ENCODE data around the gene RPA3. TPM values are rescaled to one million over a fixed set of nuclear protein-coding genes. Genes with fewer than 3 reads are reported as not detected.
A peak's percentile ranks its signal among the peaks of the same experiment; 100 is the strongest.

The RPA3 gene
- total and polyA plus RNA-seq, 8 donors: 6.7 to 44.9 (median 28.7) TPM; not detected in 1

- no peaks in the 10 kb centered on the region for H3K27me3 ChIP-seq
- peaks cover 0 to 45% (median 11%) of the 10 kb centered on the region in 4 donors for H3K4me1 ChIP-seq
- H3K9me3 ChIP-seq: no peaks in the 10 kb centered on the region
- intact Hi-C loops (cut with DNase I; ENCODE audit: low total_unique reads): no loop called here
- no peaks in the 10 kb centered on the region for H3K36me3 ChIP-seq
- H3K4me3 ChIP-seq: no peak overlapping the region
- DNase-seq: no peak
- H3K27ac ChIP-seq: no peak overlapping the region
- TF ChIP-seq POLR2AphosphoS5 (IDR thresholded peaks at IDR 0.05): no peak
- TF ChIP-seq POLR2A (IDR thresholded peaks at IDR 0.05): no peak
- TF ChIP-seq EP300 (IDR thresholded peaks at IDR 0.05): no peak
- TF ChIP-seq, protein P1, sequence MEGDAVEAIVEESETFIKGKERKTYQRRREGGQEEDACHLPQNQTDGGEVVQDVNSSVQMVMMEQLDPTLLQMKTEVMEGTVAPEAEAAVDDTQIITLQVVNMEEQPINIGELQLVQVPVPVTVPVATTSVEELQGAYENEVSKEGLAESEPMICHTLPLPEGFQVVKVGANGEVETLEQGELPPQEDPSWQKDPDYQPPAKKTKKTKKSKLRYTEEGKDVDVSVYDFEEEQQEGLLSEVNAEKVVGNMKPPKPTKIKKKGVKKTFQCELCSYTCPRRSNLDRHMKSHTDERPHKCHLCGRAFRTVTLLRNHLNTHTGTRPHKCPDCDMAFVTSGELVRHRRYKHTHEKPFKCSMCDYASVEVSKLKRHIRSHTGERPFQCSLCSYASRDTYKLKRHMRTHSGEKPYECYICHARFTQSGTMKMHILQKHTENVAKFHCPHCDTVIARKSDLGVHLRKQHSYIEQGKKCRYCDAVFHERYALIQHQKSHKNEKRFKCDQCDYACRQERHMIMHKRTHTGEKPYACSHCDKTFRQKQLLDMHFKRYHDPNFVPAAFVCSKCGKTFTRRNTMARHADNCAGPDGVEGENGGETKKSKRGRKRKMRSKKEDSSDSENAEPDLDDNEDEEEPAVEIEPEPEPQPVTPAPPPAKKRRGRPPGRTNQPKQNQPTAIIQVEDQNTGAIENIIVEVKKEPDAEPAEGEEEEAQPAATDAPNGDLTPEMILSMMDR (IDR thresholded peaks at IDR 0.05): no peak
Observed at GRCh38 chr7:7737674-7738073, 19.3 kb upstream of the RPA3 start.

DNA sequence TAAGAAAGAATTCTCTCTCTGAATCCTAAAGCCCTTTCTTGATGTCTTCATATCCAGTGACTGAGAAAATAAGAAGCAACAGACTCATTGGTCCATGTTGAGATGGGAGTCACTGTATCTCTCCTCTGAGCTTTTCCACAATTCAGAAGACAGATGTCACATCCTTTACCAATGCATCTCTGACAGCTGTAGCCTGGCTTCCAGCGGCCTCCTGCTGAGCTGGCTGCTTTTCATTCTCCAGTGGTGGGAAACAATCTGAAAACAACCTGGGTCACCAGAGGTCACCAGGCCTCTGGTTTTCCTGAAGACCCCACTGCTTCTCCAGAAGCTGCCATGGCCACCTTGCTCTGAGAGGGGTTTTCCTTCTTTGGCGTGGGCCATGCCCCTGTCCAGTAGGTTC lies 18.3 kb upstream of the RPA3 start:
- Histone ChIP-seq H3K9me3 (no peaks in the 10 kb centered on the region), H3K27ac (no peak overlapping the region), H3K36me3 (no peaks in the 10 kb centered on the region), H3K4me3 (no peak overlapping the region), H3K27me3 (no peaks in the 10 kb centered on the region), H3K4me1 (peaks cover 0 to 55% (median 17%) of the 10 kb centered on the region in 4 donors)
- intact Hi-C loops (cut with DNase I; ENCODE audit: low total_unique reads): no loop called here
- 91 to 98% (median 96%) methylated on average over 2 of the region's 2 CpGs for WGBS, 5 donors
- TF ChIP-seq POLR2AphosphoS5 (IDR thresholded peaks at IDR 0.05): no peak
- TF ChIP-seq, protein P1 (IDR thresholded peaks at IDR 0.05): no peak
- TF ChIP-seq EP300 (IDR thresholded peaks at IDR 0.05): no peak
- no peak for TF ChIP-seq POLR2A (IDR thresholded peaks at IDR 0.05)
- DNase-seq: no peak

- Histone ChIP-seq H3K36me3 (no peaks in the 10 kb centered on the region), H3K9me3 (no peaks in the 10 kb centered on the region), H3K27ac (peak overlapping the region in 2 of 5 donors; percentile 26 to 31), H3K4me1 (peaks cover 0 to 38% (median 18%) of the 10 kb centered on the region in 4 donors), H3K4me3 (no peak overlapping the region), H3K27me3 (no peaks in the 10 kb centered on the region)
- intact Hi-C loops (cut with DNase I; ENCODE audit: low total_unique reads): no loop called here
- TF ChIP-seq EP300 (IDR thresholded peaks at IDR 0.05): no peak
- TF ChIP-seq POLR2AphosphoS5 (IDR thresholded peaks at IDR 0.05): no peak
- DNase-seq: peak in 1 of 2 donors; percentile 37
- 49 to 68% (median 60%) methylated on average over 4 of the region's 4 CpGs for WGBS, 5 donors
Observed at GRCh38 chr7:7732621-7733281, 14.3 kb upstream of the RPA3 start.

GRCh38 chr7:7731732-7732131 lies 13.3 kb upstream of the RPA3 start:
- H3K4me1 ChIP-seq: peaks cover 0 to 30% (median 18%) of the 10 kb centered on the region in 4 donors
- peak overlapping the region in 2 of 5 donors; percentile 1 to 31 for H3K27ac ChIP-seq
- intact Hi-C loops (cut with DNase I; ENCODE audit: low total_unique reads): no loop called here
- no peaks in the 10 kb centered on the region for H3K27me3 ChIP-seq
- TF ChIP-seq, protein P1 (IDR thresholded peaks at IDR 0.05): no peak
- no peak for TF ChIP-seq EP300 (IDR thresholded peaks at IDR 0.05)
- peak in 1 of 3 donors; percentile 6 for TF ChIP-seq POLR2AphosphoS5 (IDR thresholded peaks at IDR 0.05)
- DNase-seq: peak in 1 of 2 donors; percentile 52
- no peaks in the 10 kb centered on the region for H3K36me3 ChIP-seq
- no peak overlapping the region for H3K4me3 ChIP-seq
- H3K9me3 ChIP-seq: no peaks in the 10 kb centered on the region

All from stomach (tissue), 9 donors.